G401.6 (cell line): ENCODE measurements around the gene KRT83.

Experiments
- FAIRE-seq: peaks from 2 replicates; lab custom pipeline; 2012; peaks lifted over from hg19 to GRCh38; lab: Jason Lieb, UNC

Gene KRT83

GRCh38 chr12:52285851-52286530 is 35.2 kb downstream of the KRT83 start:
- no peak for FAIRE-seq

DNA sequence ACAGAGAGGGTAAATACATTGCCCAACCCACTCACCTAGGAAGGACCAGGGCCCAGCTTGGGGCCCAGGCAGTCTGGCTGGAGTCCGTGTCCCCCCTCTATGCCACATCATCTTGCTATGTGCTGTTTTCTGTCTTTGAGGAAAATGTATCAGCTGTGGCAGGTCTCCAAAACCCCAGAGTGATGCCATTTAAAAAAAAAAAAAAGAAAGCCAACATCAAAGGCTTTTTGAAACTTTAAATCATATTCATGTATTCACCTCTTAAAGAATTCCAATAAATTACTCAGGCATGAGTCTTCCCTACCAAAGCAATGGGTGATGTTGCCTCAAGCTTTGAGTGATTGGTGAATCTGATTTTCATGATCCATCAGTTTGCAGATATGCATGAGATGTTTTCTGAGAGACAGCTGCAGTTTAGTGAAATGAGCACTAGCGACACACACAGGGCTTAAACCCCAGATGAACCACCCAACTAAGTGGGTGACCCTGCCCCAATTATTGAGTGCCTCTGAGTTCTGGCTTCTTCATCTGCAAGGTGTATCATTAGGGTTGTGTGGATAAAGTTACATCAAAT is 35.9 kb downstream of the KRT83 start:
- FAIRE-seq = no peak

DNA sequence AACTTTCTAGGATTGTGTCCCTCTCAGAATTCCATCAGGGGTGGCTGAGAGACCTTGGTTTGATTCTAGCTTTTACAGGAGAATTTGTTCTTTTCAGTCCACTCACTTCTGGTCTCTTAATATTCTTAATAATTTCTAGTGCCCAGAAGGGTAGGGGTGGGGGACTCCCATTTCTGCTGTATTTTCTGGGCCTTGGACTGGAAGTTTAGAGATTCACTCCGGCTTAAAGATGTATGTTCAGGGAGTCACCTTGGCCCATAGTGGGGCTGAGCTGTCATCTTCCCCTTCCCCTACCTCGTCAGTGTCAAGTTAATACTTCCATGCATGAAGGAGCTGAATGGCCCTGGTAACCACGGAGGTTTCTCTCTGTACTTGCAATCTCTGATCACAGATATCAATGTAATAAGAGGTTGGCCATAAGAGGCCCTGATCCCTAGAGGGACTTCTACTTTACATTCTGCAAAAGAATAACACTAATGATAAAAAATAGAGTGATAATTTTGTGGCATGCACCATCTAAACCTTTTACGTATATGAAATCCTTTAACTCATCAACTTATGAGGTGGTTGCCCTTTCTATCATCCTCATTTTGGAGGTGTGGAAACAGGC is 36.5 kb downstream of the KRT83 start:
- no peak for FAIRE-seq

DNA sequence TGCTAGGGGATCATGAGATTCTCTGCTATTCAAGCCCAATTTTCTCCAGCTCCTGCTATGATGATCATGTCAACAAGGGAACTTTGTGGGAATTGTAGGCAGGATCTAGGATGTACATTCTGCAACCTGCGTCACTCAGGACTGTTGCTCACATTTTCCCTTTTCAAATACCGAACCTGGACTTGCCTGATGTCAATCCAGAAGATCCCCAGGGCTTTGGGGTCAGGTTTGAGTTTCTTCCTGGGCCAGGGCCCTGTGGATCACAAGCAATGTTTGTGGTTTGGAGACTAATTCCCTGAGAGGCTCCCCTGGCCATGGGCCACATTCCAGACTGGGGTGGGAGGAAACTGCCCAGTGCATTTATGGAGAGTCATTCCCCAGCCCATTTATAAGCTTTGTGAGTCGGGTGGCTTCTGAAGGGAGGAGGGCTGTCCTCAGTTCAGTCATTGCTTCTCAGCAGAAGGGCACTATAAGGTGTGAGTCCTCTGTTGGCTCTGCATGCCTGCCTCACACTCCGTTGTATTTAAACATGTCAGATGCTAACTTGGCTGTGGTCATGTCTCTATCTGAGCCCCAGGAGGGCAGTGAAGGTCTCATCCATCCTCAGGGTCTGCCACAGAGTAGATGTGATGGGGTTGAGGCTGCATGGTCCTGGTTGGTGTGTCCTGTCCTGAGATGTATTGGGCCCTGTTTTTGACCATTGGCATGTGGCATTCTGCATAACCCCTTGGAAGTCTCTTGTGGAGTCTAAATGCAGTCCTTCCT is 40.2 kb downstream of the KRT83 start:
- no peak for FAIRE-seq

- no peak for FAIRE-seq
These were observed 40.8 kb downstream of the KRT83 start for GRCh38 chr12:52280319-52280795.

DNA sequence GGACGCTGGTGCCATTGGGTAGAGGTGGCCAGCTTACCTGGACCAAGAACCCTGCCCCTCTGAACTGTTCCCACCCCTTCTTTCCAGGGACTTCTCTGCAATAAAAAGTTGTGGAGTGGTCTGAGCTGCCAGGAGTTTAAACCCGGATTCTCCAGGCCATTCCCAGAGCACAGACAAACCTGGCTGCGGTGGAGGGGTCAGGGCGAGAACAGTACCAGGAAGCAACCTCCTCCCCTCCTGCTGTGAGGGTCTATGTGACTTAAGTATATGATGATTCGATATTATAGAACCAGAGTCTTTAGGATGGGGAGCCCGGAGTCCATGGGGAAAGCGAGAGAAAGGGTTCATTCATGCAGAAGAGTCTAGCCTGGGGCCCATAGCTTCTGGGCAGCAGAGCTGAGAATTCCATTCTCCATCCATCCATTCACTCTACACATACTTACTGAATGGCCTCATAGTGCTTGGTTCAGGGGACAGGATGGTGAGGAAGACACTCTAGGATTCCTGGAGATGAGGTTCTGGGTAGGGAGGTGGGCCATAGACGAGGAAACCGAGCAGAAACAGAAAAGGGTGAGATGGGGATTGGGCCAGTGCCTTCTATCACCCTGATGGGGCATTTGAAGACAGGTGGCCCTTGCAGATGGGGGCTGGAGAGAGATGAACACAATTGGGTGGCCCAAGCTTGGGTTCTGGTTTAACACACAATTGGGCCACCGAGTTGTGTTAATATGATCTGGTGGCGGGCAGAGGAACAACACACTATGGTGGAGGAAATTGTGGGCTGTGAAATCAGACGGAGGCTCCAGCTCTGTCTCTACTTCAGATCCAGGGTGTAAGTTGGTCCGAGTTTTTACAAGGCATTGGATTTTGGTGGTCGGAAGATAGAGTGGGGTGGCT is 41.5 kb downstream of the KRT83 start:
- FAIRE-seq = no peak

- no peak for FAIRE-seq
These were observed 42.4 kb downstream of the KRT83 start for GRCh38 chr12:52278575-52279421.

DNA sequence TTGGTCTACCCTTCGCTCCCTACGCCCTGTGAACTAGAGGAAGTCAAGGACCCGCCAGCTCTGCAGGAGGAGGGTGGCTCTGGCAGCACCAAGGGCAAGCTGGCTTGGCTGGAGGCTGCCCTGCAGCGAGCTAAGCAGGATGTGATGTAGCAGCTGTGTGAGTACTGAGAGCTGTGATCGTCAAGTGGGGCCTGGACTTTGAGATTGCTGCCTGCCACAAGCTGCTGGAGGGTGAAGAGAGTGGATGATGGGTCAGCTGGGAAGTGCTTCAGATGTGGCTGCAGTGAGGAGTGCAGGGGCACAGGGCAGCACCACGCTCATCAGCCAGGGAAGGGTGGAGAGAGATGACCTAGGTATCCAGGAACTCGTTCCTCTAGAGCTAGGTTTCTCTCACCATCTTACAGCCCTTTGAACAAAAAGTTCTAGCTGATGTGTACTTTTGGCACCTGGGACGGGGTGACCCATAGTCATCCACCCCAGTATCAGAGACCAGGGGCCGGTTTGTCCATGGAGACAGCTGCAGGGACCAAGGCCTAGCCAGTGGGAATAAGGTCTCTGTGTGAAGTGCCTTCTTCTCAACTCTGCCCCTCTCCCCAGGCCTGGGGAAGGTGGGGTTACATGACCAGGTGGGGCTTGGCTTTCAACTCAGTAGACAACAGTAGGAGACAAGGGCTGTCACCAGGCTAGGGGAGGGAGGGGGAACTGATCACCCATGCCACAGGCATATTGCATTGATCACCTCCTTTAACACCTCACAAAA is 43.5 kb downstream of the KRT83 start:
- no peak for FAIRE-seq

GRCh38 chr12:52275686-52276085 is 45.5 kb downstream of the KRT83 start:
- no peak for FAIRE-seq

DNA sequence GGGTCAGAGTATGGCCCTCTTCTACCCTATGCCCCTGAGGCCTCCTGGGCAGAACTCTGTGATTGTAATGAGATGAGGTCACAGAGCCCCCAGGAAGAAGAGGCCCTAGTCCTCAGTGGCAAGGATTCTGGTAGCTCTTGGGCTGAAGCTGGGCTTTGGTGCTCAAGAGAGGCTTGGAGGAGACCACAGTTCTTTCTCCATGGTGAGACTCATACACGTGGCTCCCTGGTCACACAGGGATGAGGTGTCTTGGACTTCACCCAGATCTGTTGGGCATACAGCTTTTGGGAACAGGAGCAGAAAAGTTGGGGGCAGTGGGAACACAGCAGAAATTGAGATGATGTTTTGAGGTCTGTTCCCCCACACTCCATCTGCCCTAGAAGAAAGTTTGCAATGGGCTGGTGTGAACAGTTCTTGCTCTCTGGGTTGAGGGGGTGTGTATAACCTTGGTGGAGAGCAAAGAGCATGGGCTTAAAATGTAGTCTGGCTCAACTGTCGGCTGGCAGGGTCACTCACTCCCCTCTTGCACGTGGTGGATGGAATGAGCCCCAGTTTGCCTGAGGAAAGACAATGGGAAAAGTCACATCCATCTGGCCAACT is 46.6 kb downstream of the KRT83 start, which contains the start of gene KRT86:
KRT86 (plus strand) TSS at position 125 of the 600 bp plus-strand sequence. CDS start 27,272 bp downstream, outside the sequence.
- FAIRE-seq = no peak

GRCh38 chr12:52271158-52271557 is 50.0 kb downstream of the KRT83 start:
- FAIRE-seq = no peak

DNA sequence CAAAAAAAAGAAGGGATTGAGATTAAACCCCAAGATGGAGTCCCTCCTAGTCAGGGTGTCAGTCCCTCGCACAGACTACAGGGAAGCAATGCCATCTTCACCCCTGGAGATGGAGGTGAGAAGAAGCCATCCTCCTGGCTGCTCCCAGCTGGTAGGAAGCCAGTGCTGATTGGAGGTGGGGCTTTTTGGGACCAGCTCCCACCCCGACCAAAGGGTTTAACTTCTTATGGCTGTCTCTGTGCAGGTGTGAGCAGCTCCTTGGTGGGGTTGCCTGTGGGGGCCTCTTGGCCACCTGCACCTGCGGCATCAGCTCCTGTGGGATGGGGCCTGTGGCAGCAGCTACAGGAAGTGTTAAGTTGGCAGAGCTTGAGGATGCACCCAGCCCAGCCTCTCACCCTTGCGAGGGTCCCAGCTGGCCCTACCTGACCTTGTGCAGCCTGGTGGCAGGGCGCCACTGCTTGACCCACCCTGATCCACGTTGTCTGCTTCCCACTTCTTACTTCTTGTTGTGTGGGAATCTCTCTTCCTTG is 50.6 kb downstream of the KRT83 start:
- FAIRE-seq = no peak

GRCh38 chr12:52268212-52268611 is 53.0 kb downstream of the KRT83 start:
- FAIRE-seq = no peak

DNA sequence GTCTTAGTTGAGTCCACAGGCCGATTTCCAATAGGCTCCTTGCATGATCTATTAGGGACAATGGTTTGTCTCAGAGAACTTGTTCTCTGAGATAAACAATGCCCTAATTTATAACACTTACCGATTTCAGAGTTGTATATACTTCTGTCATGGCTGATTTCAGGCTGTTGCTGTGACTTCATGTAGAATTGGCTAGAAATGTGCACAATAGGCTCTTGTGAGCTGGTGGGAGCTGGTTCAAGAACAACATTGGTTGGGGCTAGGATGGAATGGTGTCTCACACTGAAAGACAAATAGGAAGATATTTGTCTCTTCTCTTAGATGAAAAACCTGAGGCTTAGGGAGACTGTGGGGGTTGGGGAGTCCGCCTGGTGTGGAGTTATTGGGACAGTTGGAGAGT is 53.5 kb downstream of the KRT83 start:
- no peak for FAIRE-seq

GRCh38 chr12:52267266-52267665 is 53.9 kb downstream of the KRT83 start:
- no peak for FAIRE-seq

DNA sequence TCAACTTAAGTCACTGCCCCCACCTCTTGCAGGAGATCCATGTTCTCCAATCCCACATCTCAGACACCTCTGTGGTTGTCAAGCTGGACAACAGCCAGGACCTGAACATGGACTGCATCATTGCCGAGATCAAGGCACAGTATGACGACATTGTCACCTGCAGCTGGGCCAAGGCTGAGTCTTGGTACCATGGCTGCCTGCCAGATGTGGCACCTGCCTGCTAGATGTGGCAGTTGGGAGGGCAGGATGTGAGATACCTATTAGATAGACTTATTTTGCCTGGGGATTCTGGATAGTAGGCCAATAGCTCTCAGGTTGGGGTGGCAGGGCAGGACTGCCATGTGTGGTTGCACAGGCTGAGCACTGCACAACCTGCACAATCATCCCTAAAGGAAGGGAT is 54.7 kb downstream of the KRT83 start:
- FAIRE-seq = no peak

- FAIRE-seq = no peak
These were observed 56.8 kb downstream of the KRT83 start for GRCh38 chr12:52264435-52264825.
